K562 (cell line): ENCODE results near the gene PPL.

ENCODE experiments used
- ARID4B ChIP-seq: sonication (generic); formaldehyde crosslinking; IDR thresholded peaks from 2 replicates; pipeline ENCODE4 v1.8.0; 2022; ENCODE audit warnings: mild to moderate bottlenecking, missing genetic modification reagents
- CTCF ChIP-seq, 3 experiments: IDR thresholded peaks in 2 of 3; conservative IDR thresholded peaks in 1 of 3; 2 replicates each; pipeline ENCODE4 v1.5.1; 2011 to 2012; ENCODE audit warnings: low read length in 3 of 3, mild to moderate bottlenecking in 3 of 3, control low read depth in 2 of 3, improper control_type of control experiment in 1 of 3, inconsistent platforms in 1 of 3, low read depth in 1 of 3, mixed read lengths in 1 of 3, moderate library complexity in 1 of 3; ENCODE audit not compliant: insufficient read depth in 2 of 3
- EP300 ChIP-seq: IDR thresholded peaks from 2 replicates; pipeline ENCODE4 v1.6.1; 2012; ENCODE audit warnings: low read length, improper control_type of control experiment
- FOSL1 ChIP-seq: fragments of 200-800 bp; sonication (Bioruptor generic); conservative IDR thresholded peaks from 2 replicates; pipeline ENCODE4 v1.6.1; 2016; ENCODE audit warnings: missing genetic modification characterization, missing compliant biosample characterization
- FOXA1 ChIP-seq: fragments of 450-650 bp; IDR thresholded peaks from 2 replicates; pipeline ENCODE4 v1.6.1; 2016; ENCODE audit warnings: mild to moderate bottlenecking, borderline replicate concordance
- FOXP4 ChIP-seq: sonication (generic); formaldehyde crosslinking; IDR thresholded peaks from 2 replicates; pipeline ENCODE4 v1.8.0; 2022; ENCODE audit warnings: mild to moderate bottlenecking, missing genetic modification reagents, borderline replicate concordance
- MXD1 ChIP-seq: fragments of 250-450 bp; sonication (Bioruptor Pico); IDR thresholded peaks from 2 replicates; pipeline ENCODE4 v1.8.0; 2021; ENCODE audit warnings: borderline replicate concordance, mild to moderate bottlenecking, moderate library complexity; ENCODE audit not compliant: poor library complexity, severe bottlenecking
- NR1H2 ChIP-seq: sonication (generic); formaldehyde crosslinking; IDR thresholded peaks from 2 replicates; pipeline ENCODE4 v1.4.0; 2020; ENCODE audit warnings: mild to moderate bottlenecking, missing genetic modification reagents
- POLR2A ChIP-seq: fragments of 450-650 bp; conservative IDR thresholded peaks from 2 replicates; pipeline ENCODE4 v1.6.1; 2016
- RFX5 ChIP-seq: IDR thresholded peaks from 2 replicates; pipeline ENCODE4 v1.6.1; 2011; ENCODE audit warnings: low read depth, mild to moderate bottlenecking, improper control_type of control experiment, low read length
- ZBTB33 ChIP-seq: sonication (generic); formaldehyde crosslinking; IDR thresholded peaks from 2 replicates; pipeline ENCODE4 v1.8.1; 2023; ENCODE audit warnings: mild to moderate bottlenecking, missing genetic modification reagents
- ZNF707 ChIP-seq: fragments of 250-450 bp; sonication (Bioruptor Pico); conservative IDR thresholded peaks from 2 replicates; pipeline ENCODE4 v1.8.0; 2022; ENCODE audit warnings: inconsistent platforms, mild to moderate bottlenecking, moderate library complexity

- TF ChIP-seq CTCF (IDR thresholded peaks at IDR 0.05 in 2 of 3, conservative IDR thresholded peaks at IDR 0.05 in 1 of 3; ENCODE audit: insufficient read depth in 2 of 3, low read depth in 1 of 3, low read length in 3 of 3) (no peak), MXD1 (no peak), EP300 (no peak), NR1H2 (CRISPR knock-in tag) (no peak), RFX5 (no peak), POLR2A (no peak), FOXA1 (no peak), FOXP4 (no peak), ZNF707 (CRISPR knock-in tag) (no peak), FOSL1 (tag) (no peak), ZBTB33 (CRISPR knock-in tag) (no peak), ARID4B (CRISPR knock-in tag) (no peak)
Observed at GRCh38 chr16:4957420-4957719, 20.4 kb upstream of the PPL start.
